ENCODE results near the gene OR51B5.
"Not testable (repeated sequence)": the region's sequence is repeated elsewhere in the genome, so short reads cannot be mapped to it uniquely, and the experiment has no call there.

Gene OR51B5, protein sequence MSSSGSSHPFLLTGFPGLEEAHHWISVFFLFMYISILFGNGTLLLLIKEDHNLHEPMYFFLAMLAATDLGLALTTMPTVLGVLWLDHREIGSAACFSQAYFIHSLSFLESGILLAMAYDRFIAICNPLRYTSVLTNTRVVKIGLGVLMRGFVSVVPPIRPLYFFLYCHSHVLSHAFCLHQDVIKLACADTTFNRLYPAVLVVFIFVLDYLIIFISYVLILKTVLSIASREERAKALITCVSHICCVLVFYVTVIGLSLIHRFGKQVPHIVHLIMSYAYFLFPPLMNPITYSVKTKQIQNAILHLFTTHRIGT

DNA sequence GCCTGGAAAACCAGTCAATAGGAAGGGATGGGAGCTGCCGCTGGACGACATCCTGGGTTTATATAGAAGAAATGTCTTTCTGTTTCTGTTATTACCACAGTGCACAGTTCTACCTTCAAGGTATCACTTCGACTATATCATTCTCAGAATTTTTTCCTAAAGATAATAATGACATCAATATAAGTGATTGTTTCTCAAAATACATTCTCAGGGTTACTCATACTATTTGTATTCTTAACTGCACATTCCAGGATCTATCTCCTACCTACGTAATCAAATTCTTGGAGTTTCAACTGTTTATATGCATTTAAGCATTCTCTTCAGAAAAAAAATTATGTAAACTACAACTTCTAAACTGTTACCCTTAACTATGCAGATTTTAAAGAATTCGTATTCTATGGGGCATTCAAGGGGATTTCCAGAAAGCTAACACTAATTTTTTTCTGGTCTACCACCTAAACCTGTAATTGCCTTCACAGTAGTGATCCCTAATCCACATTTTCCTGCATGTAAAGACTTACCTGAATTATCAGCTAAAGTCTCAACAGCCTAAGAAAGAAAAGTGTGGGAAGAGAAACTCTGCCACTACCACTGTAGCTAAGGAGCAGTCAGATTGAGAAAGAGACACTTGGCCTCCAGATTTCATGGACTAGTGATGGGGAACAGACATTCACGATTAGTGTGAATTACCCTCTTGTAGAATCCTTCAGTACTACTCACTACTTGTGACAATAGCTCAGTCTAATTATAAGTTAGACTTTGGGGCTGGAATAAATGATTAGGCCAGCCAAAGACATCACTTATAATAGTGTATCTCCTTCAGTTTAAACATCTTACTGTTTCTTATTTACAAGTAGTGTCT, at the start of gene OR51B5:
OR51B5 (minus strand) TSS at position 51 of the 862 bp plus-strand sequence; CDS start at position 51, 0 bp downstream.
- Histone ChIP-seq H3K4me3 (no peak within 1 kb of the TSS), H3K27ac (no peak within 1 kb of the TSS)

DNA sequence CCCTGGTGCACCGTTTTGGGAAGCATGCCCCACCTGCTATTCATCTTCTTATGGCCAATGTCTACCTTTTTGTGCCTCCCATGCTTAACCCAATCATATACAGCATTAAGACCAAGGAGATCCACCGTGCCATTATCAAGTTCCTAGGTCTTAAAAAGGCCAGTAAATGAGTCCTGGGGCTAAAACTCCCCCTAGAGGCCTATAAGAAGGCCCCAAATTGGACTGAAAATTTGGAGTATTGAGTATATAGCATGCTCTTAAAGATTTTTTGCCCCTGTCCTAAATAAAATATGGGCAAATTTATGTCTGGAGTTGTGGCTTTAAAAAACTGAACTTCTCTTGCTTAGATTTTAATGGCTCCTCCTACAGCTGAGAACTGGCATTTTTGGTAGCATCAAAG, 46.9 kb upstream of the OR51B5 start:
- Histone ChIP-seq H3K27ac (no peak overlapping the region), H3K4me3 (no peak overlapping the region)

DNA sequence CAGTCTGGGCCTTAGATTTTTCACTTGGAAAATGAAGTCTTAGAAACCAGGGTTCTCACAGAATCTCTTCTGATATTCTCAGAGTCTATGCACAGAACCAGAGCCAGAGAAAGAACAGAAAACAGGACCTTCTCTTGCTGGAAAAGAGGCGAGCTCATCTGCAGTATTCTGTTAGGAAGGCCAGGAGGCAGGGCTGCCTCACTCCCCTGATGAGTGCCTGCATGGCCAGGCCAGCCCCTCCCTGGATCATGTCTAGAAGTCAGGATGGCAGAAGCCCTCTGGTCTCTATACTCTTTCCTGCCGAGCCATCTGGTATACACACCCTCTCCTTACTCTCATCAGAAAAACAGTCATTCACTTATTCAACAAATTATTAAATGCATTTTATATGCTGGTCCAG, 41.0 kb upstream of the OR51B5 start:
- H3K27ac ChIP-seq: no peak overlapping the region
- no peak overlapping the region for H3K4me3 ChIP-seq

DNA sequence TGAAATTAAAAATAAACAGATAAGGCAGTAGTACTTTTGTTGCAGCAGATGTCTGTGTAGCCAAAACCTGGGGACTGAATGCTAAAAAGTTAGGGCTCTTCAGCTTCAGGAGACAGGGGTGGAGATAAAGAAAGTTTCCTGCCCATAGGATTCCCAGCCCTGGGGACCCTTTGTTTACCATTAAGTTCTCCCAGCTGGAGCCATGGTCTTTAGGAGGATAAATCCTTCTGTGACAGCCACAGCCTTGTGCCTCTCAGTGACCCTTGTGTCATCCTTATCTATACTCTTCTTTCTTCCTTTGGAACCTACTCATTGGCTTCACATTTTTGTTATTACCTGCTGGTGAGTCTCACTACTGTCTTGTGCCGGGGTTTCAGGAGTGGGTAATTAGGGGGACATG, 40.3 kb upstream of the OR51B5 start, which contains the start of gene OR51M1:
OR51M1 (plus strand) TSS at position 237 of the 400 bp plus-strand sequence. CDS start 5,587 bp downstream, outside the sequence.
- Histone ChIP-seq H3K4me3 (no peak within 1 kb of the TSS), H3K27ac (no peak within 1 kb of the TSS)

DNA sequence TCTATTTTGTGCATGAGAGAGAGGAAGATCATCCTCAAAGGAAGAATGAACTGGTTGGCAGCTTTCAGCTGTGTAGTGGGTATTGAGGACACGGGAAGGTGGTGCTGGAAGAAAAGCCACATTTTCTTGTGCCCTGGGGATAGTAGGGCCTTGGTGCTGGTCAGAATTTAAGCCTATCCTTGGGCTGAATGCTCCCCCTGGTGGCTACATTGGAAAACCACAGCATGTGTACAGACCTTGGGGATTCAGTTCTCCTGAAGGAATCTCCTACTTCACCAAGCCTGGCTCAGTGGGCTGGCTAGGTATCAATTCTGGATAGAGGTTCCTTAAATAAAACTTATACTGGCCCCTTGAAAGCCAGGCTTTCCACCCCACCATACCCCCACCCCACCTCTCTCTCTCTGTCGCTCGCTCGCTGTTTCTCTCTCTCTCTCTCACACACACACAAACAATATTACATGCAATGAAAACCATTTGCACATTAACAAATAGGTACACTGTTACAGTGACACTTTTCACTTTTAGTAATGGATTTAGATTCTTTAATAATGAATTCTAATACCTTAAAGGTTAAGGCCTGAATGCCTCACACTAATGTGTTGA, 37.5 kb upstream of the OR51B5 start:
- H3K4me3 ChIP-seq: no peak overlapping the region
- H3K27ac ChIP-seq: no peak overlapping the region

DNA sequence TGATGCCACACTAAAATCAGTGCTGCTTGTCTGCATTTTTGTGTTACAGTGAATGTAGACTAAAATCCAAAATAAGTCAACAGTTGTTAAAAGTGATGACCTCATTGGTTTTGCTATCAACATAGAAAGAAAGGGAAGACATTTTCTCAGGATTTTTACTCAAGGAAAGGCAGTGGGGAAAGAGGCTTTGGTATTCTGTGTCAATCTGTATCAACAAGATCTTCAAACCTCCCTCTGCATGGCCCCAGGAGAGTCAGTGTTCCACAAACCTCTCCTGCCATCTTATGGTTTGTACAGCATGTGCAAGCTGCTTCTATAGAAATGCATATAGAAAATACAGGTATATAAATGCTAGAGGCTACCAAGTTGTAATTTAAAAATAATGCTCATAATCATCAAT, 26.5 kb upstream of the OR51B5 start:
- no peak overlapping the region for H3K27ac ChIP-seq

DNA sequence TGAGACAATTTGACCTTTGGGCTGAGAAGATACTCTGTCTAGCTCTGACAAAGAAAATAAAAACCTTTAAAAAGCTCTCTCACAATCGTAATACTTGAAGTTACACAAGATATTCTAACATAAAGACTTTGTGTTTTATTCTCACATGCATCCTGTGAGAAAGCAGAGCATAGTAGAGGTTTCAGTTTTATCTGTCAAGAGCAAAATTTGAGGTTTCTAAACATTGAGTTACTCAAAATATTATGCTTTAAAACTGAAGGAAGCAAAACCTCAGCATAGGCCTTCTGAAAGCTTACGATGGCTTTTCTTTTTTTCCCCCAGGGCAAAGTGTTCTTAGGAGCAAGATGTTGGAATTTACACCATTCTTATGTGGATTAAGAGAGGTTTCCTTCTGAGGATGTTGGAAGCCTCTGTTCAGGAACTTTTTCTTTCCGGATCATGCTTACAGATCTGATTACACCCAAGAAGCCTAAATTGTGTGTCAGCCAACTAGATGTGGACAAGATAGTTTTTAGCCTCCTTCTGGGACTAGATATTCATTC, 25.2 kb upstream of the OR51B5 start:
- Histone ChIP-seq H3K27ac (no peak overlapping the region), H3K4me3 (no peak overlapping the region)

More for the DNA sequence above, 26.5 kb upstream of the OR51B5 start:
- H3K4me3 ChIP-seq: no peak overlapping the region

DNA sequence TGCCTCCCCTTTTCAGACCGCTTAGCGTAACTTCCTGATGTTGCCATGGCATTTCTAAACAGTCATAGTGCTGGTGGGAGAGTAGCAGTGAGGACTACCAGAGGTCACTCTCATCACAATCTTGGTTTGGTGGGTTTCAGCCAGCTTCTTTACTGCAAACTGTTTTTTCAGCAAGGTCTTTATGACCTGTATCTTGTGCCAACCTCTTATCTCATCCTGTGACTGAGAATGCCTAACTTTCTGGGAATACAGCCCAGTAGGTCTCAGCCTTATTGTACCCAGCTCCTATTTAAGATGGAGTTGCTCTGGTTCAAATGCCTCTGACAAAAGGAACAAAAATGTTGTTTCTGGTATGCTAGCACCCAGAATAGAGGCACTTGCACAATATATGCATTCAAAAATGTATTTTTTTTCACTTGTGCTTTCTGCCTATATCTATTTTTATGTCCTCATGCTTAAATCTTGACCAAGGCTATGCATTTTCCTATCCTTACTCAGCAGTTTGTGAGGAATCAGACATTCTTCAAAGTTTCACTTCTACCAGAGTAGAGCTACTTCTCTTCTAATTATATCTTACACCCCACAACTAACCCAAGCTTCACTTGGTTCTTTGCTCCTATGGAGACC, 24.2 kb upstream of the OR51B5 start:
- Histone ChIP-seq H3K4me3 (no peak overlapping the region), H3K27ac (no peak overlapping the region)

DNA sequence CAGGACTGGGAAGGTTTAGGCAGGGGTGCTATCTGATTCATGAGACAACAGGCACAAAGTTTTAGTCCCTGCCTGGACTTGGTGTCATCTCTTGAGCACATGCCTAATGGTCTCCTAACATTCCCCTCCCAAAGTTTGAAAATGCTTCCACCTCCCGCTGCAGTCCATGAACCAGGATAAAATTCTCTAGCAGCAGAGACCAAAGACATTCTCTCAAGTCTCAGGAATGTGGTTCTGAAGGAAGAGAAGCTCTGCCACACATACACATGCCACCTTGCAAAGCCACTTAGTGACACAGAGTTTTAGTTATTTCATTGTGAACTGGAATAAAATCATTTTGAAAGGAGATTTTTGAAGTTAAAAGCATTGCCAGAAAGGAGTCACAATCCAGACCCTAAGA, 23.5 kb upstream of the OR51B5 start:
- H3K27ac ChIP-seq: no peak overlapping the region
- H3K4me3 ChIP-seq: no peak overlapping the region

DNA sequence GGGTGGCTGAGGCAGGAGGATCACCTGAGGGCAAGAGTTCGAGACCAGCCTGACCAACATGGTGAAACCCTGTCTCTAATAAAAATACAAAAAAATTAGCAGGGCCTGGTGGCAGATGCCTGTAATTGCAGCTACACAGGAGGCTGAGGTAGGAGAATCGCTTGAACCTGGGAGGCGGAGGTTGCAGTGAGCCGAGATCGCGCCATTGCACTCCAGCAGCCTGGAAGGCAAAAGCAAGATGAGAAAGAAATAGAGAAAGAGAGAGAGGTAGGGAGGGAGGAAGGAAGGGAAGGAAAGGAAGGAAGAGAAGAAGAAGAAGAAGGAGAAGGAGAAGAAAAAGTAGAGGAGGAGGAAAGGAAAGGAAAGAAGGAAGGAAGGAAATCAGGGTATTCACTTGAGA, 23.0 kb upstream of the OR51B5 start:
- H3K27ac ChIP-seq, H3K4me3 ChIP-seq: not testable (repeated sequence)

DNA sequence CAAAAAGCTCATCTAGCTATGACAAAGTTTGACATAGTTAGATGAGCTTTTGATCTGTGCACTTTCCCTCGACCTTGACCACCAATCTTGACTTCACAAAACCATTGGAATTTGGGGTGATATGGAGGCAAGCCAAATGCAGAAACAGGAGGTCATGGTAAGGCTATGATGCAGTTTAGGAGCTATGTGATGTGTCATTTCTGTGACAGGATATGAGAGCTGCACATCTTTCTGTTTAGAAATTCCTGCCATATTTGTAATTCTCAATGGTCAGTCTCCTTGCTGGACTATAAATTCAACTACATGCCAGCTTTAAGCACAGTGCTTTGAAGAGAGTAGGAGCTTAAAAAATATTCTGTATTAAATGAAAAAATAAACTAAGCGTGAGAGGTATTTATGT, 20.9 kb upstream of the OR51B5 start:
- Histone ChIP-seq H3K4me3 (no peak overlapping the region), H3K27ac (no peak overlapping the region)

DNA sequence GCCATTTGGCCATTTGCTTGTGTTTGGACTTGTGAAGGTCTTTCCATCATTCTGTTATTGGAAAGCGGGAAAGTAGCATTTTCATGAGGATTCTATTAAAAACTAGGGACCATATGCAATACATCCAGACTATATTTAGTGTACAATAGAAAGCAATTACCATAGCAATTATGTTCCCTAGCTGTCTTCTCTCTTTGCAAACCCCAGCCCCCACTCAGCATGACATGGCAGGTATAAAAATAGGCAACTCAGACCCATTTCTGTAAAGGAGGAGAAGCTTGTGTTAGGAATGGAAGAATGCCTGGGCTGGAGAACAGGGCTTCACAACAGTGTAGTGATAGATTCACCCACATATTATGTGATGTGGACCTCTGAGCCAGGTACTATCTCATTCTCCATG, 20.4 kb upstream of the OR51B5 start:
- no peak overlapping the region for H3K4me3 ChIP-seq
- no peak overlapping the region for H3K27ac ChIP-seq

DNA sequence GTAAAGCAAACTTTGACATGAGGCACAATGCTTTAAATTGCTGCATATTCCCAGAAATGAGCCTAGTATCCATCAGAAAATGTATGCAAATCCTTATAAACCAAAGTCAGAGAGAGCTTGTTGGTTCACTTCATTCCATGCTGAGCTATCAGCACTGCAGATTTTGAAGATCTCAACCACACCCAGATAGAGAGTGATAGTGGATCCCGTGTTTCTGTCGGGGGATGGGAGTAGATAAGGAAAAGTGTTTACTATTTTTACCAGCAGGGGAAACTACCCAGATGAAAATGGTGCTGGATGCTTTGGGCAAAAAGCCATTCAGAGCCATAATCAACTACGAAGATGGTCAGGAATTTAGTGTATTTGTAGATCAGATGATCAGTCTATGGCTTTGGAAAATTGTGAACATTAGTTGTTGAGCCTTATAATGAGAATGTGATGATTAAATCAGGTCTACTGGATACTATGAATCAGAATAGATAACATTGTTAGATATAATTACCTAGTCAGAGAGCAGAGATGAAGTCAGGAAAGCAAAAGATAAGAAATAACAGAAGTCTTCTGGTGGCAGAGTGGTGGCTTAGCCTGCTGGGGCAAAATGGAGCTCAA, 18.8 kb upstream of the OR51B5 start:
- Histone ChIP-seq H3K4me3 (no peak overlapping the region), H3K27ac (no peak overlapping the region)

DNA sequence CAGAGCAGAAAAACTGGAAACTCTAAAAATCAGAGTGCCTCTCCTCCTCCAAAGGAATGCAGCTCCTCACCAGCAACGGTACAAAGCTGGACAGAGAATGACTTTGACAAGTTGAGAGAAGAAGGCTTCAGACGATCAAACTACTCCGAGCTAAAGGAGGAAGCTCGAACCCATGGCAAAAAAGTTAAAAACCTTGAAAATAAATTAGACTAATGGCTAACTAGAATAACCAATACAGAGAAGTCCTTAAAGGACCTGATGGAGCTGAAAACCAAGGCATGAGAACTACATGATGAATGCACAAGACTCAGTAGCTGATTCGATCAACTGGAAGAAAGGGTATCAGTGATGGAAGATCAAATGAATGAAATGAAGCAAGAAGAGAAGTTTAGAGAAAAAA, 12.7 kb upstream of the OR51B5 start:
- H3K27ac ChIP-seq, H3K4me3 ChIP-seq: not testable (repeated sequence)

DNA sequence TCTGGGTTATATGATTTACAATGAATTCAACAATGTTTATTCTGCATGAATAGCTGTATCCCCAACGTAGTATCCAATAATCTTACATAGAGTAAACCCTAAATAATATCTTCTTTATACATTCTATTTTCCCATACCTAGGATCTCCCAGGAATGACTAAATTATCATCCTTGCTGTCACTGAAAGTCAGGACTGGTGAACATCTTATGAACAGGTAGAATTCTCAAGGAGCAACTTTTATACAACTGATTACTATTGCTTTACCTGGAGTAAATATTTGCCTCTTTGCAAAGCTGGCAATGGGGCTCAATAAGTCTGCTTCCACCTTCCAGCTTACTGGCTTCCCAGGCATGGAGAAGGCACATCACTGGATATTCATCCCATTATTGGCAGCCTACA, 7.9 kb upstream of the OR51B5 start, which contains the start of gene OR51B6:
OR51B6 (plus strand) TSS at position 301 of the 400 bp plus-strand sequence; CDS start at position 301, 0 bp downstream.
- H3K27ac ChIP-seq: no peak within 1 kb of the TSS

DNA sequence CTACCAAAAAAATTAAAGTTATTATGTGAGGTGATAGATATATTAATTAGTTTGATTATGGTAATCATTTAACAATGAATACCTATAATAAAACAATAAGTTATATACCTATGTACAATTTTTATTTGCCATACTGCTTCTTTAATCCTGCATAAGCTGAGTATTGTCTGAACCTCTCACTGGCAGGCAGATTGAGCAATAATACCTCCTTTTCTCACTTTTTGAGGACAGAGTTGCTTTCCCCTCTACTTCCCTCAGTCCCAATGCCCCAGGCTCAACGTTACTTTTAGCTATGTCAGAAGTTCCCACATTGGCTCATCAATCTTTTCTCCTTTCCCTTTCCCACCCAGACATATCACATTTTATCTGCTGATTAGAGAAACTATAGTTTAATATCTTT, 6.2 kb upstream of the OR51B5 start:
- no peak overlapping the region for H3K27ac ChIP-seq
- no peak overlapping the region for H3K4me3 ChIP-seq

More for the DNA sequence above, 7.9 kb upstream of the OR51B5 start, which contains the start of gene OR51B6:
- H3K4me3 ChIP-seq: no peak within 1 kb of the TSS

DNA sequence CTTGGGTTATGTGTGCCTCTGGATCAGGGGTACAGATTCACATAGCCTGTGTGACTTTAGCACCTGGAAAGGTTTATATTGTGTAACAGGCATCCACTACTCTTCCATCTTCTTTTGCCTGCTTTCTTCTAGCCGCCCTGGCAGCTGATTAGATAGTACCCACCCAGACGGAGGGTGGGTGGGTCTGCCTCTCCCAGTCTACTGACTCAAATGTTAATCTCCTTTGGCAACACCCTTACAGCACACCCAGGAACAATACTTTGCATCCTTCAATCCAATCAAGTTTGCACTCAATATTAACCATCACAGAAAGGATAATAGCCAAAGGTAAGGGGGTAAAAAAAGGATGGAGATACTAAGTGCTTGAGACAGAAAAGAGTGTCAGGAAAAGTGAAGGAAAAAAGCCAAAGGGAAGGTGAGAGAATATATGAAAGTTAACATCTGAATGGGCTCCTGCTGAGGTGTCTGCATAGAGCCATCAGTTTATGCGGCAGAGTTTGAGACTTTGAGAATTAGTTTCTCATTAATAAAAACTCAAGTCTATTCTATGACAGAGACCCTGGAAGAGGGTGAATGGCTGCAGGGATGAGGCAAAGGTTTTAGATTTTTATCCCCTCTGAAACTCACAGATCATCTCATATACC, 5.3 kb upstream of the OR51B5 start:
- Histone ChIP-seq H3K27ac (no peak overlapping the region), H3K4me3 (no peak overlapping the region)

DNA sequence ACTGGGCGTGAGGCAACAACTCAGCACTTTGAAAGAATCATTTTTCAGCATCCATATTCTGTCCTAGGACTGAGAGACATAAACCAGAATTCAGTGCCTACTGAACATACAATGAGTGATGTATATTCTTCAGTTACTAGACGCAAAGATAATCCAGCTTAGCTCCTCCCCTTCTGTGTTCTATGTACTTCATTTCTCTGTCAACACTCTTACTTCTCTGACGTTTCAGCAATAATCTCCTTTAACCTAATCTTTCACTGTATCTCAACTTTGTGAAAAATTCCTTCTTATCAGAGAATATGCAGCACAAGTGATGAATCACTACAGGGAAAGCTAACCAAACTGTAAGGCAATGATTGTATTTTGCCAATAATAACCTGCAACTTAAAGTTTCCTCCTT, 2.5 kb upstream of the OR51B5 start:
- Histone ChIP-seq H3K27ac (no peak overlapping the region), H3K4me3 (no peak overlapping the region)

DNA sequence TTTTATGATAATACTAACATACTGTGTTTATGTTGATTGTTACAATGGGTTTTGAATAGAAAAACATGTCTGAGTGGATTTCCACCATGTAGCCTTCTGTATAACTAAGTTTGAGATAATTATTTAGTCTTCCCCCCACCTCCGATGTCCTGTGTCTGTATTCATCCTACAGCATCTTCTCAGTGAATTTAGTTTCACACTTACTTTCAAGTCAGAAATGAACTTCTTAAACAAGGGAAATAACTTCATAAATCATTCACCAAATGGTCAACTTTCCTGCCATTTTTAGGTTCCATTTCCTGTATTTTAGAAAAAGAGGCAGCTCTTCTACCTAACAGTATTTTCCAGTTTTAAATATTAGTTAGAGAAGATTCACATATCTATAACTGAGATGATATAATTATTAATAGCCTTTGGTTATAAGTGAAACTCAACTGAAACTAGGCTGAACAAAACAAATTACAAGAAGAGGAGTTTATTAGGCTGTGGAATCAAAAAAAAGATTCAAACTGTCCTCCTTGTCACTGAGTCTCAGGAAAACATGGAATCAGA, 3.5 kb downstream of the OR51B5 start:
- H3K4me3 ChIP-seq: no peak overlapping the region
- no peak overlapping the region for H3K27ac ChIP-seq
